Panc1 (cell line): Measurements from ENCODE around the gene HS6ST3.

ENCODE experiments used
- POLR2AphosphoS5 ChIP-seq: IDR thresholded peaks from 2 replicates; pipeline ENCODE4 v1.6.1; 2012; ENCODE audit warnings: mild to moderate bottlenecking, low read depth, low read length, moderate library complexity
- SIN3A ChIP-seq: IDR thresholded peaks from 2 replicates; pipeline ENCODE4 v1.6.1; 2012; ENCODE audit warnings: low read depth, mild to moderate bottlenecking, low read length, moderate library complexity, borderline replicate concordance; ENCODE audit not compliant: insufficient read depth
- TF ChIP-seq, protein P1 (sequence below): fragments of 450-650 bp; IDR thresholded peaks from 2 replicates; pipeline ENCODE4 v1.5.1; 2017; ENCODE audit warnings: mild to moderate bottlenecking

GRCh38 chr13:96681766-96682165 lies 591.9 kb downstream of the HS6ST3 start:
- TF ChIP-seq, protein P1, sequence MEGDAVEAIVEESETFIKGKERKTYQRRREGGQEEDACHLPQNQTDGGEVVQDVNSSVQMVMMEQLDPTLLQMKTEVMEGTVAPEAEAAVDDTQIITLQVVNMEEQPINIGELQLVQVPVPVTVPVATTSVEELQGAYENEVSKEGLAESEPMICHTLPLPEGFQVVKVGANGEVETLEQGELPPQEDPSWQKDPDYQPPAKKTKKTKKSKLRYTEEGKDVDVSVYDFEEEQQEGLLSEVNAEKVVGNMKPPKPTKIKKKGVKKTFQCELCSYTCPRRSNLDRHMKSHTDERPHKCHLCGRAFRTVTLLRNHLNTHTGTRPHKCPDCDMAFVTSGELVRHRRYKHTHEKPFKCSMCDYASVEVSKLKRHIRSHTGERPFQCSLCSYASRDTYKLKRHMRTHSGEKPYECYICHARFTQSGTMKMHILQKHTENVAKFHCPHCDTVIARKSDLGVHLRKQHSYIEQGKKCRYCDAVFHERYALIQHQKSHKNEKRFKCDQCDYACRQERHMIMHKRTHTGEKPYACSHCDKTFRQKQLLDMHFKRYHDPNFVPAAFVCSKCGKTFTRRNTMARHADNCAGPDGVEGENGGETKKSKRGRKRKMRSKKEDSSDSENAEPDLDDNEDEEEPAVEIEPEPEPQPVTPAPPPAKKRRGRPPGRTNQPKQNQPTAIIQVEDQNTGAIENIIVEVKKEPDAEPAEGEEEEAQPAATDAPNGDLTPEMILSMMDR: no peak
- TF ChIP-seq POLR2AphosphoS5 (no peak), SIN3A (no peak)
